HG03159 (cell line): ENCODE results near the gene CGB3.

Experiments
- ATAC-seq: cut with Tn5 transposase; IDR thresholded peaks from one replicate; pipeline ENCODE4 v1.9.1; 2021; ENCODE audit warnings: mild to moderate bottlenecking, moderate library complexity; ENCODE audit not compliant: unreplicated experiment

Gene CGB3

DNA sequence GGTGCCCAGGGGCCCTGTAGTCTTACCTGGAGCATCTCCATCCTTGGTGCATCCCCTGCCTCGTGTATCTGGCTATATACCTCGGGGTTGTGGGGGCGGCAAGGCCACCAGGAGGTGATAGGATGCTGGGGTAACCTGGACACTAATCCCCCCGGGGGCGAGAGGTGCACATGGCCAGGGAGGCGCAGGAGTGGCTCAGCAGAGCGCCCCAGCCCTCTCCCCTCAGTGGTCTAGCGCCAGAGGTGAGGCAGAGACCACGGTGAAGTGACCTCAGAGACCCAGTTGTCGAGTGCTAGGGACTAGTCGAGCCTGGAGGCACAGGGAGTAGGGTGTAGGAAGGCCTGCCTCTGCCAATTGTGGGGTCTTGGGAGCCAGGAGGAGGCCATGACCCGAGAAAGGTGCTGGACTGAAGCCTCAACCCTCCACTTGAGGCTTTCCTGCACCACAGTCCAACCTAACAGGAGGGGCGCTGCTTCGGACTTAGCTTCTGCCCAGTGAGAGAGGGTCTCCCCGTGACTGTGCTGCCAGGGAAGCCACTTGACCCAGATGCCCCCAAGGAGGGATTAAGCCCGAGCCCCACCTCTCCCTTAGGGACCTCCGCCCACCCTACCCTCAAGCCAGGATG, 7.0 kb downstream of the CGB3 start, which contains the start of gene LHB:
Gene LHB (minus strand): TSS at position 51 of the 625 bp plus-strand sequence. CDS start 10 bp downstream, at position 41.
- no peak for ATAC-seq

DNA sequence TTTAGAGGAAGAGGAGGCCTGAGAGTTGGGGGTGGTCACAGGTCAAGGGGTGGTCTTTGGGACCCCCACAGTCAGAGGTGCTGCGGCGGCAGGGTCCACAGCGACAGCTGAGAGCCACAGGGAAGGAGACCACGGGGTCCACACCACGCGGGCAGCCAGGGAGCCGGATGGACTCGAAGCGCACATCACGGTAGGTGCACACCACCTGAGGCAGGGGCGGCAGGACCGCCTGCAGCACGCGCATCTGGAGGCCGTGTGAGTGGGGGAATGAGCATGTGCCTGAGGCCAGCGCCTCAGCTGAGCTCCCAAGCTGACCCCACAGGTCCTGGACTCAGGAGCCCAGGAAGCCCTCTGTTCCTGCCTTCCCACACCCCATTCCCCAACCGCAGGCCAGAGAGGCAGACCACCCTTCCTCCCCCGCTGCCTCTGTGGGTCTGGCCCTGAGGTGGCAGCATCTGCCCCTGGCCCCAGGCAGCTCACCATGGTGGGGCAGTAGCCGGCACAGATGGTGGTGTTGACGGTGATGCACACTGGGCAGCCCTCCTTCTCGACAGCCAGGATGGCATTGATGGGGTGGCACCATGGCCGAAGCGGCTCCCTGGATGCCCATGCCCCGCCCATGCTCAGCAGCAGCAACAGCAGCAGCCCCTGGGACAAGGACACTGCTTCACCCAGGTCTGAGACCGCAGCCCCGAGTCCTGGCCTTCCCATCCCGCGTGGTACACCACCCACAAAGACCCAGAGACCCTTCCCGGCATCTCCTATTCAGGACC, 7.9 kb downstream of the CGB3 start:
- ATAC-seq, result no peak

DNA sequence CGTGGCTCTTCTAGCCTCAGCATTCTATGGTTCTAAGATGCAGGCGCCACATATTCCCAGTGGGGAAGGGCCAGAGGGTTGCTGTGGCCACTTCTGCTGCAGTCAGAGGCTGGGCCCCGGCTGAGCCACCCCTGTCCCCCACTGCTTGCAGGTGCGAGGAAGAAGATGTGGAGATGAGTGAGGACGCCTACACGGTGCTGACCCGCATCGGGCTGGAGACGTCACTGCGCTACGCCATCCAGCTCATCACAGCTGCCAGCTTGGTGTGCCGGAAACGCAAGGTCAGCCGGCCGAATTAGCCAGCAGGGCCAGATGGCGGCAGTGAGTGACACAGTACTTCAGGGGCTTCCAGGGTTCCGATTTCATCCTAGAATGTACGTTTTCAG, 9.3 kb downstream of the CGB3 start:
- ATAC-seq, result no peak

DNA sequence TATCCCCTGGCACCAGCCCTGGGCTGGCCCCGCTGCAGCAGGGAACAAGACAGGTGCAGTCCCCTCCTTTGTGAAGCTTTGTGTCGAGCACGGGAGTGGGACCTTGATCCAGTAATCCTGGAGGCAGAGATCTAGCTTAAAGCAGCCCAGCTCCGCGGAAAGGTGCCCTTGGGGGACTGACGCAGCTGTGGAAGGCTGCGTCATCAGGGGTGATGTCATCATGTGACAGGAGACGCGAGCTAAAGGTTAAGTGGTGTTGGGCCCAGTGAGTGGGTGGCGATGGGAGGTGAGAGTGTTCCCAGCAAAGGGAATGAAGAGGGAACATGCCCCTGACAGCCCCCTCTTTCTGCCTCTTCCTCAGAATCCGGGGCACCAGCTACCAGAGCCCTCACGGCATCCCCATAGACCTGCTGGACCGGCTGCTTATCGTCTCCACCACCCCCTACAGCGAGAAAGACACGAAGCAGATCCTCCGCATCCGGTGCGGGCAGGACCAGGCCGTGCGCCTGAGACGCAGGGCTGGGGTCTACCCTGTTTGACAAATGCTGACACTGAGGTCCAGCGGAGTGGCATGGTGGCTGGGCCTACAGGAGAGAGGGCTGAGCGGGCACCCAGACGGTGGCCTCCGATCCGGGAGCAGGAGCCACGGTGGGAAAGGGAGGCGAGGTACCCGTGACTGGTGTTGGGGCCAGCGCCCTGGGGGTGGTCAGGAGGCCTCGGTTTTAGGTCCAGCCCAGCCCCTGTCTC, 9.8 kb downstream of the CGB3 start:
- no peak for ATAC-seq

DNA sequence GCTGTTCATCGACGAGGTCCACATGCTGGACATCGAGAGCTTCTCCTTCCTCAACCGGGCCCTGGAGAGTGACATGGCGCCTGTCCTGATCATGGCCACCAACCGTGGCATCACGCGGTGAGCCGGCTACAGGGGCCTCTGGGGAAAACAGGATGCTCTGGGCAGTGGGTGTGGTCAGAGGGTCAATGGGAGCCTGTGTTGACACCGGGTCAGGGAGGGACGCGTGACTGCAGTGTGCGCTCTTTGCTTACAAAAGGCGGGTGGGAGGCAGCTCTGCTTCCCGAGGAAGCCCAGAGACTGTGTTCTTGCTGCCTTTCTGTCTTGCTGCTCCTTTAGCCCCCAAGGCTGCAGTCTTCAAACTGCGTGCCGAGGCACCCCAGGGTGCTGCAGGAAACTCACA, 12.9 kb downstream of the CGB3 start:
- ATAC-seq, result no peak

DNA sequence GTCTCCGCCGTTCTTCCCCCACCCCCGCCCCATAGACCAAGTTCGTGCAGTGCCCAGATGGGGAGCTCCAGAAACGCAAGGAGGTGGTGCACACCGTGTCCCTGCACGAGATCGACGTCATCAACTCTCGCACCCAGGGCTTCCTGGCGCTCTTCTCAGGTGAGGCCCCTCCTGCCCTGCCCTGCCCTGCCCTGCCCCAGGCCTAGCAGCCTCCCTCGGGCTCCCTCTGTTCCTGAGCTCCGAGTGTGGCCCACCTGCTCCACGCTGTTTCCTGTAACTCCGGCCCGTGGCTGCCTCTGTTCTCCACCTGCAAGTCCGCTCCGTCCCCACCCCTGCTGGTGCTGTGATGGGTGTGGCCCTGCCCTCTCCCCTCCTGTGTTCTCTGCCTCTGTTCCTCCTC, 13.7 kb downstream of the CGB3 start:
- ATAC-seq, result no peak

DNA sequence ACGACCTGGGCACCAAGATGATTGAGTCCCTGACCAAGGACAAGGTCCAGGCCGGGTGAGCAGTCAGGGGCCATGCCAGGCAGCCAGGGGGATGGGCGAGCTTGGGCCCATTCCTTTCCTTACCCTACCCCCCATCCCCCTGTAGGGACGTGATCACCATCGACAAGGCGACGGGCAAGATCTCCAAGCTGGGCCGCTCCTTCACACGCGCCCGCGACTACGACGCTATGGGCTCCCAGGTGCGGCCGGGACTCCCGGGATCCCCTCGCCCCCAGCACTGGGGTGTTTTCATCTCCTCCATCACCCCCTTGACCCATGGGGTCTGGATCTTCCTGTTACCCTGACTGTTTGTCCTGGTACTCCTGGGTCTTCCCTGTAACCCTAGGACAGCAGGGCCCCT, 14.3 kb downstream of the CGB3 start:
- ATAC-seq, result no peak

DNA sequence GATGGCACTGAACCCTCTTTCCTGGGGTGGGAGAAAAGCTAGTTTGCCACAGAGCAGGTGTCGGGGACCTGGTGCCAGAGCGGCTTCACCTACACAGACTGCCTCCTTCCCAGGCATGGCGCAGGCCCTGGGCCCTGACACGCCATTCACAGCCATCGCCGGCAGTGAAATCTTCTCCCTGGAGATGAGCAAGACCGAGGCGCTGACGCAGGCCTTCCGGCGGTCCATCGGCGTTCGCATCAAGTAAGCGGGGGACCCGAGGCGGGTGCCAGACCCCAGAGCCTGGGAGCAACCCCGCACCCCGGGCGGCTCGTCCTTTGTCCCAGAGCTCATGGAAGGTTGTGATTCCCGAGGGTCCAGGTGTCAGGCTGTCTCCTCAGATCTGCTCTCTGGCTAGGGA, 17.2 kb downstream of the CGB3 start:
- no peak for ATAC-seq

DNA sequence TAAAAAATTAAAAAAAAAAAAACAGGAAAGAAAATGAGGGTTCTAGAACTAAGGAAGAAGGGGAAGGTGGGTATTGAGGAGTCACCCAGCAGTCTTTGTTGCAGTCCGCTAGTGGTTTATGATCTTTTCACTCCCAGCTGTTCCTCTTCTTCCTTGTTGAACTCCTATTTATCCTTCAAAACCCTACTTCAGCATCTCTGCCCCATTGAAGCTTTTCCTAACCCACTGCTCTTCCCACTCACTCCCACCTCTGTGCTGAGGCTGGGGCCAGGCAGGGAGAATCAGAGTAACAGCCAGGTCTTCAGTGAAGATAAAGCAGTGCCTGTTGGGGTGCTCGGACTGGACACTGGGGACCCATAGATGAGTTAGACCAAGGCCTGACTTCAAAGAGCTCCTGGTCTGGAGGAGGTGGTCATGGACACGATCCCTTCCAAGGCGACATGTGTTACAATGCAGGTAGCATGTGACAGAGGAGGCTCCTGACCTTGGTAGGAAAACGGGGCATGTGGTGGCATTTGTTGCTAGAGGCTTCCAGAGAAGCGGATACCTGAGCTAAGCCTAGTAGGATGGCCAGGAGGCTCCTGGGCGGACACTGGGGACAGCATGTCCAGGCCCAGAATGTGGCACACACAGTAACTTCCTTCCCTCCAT, 19.0 kb downstream of the CGB3 start:
- no peak for ATAC-seq

DNA sequence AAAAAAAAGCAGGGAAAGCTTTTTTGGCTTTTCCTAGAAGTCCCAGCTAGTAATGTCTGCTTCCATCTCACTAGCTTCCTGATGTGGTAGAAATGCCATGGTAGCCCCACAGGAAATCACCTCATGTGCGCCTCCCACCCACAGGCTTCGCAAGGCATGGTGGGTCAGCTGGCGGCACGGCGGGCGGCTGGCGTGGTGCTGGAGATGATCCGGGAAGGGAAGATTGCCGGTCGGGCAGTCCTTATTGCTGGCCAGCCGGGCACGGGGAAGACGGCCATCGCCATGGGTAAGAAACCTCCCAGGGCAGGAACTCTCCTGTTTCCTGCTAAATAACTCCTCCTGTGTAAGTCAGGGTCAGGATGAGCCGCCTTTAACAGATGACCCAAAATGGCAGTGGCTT, 20.0 kb downstream of the CGB3 start:
- no peak for ATAC-seq

DNA sequence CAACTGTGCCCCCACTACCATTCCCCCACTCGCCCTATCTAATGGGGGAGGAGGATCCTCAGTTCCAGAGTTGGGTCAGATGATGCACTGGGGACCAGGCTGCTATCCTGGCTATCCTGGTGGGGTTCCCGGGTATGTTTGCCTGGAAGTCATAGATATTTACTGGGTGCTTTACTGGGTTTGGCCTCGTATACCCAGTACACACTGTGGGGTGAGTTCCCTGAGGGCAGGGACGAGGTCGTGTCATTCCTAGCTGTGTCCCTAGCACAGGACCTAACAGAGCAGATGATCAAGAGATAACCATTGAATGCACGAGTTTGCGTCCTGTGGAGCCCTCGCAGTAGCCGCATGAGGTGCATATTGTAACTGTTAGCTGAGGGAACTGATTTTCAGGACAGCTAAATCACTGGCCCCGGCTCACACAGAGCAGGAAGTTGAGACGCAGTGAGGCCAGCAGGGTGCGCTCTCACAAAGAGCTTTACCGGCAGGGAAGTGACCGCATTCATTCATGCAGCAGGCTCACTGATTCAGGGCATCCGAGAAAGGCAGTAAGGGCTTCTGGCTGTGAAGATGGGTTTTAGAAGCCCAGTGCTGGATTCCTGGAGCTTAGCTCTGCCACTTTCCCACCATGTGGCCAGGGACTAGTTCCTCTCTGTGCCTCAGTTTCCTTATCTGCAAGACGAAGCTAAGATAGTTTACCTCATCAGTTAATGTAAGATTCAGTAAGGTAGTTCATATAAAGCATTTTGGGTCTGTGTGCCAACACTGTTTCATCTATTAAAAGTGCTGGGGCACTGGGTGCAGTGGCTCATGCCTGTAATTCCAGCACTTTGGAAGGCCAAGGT, 24.4 kb downstream of the CGB3 start:
- no peak for ATAC-seq

DNA sequence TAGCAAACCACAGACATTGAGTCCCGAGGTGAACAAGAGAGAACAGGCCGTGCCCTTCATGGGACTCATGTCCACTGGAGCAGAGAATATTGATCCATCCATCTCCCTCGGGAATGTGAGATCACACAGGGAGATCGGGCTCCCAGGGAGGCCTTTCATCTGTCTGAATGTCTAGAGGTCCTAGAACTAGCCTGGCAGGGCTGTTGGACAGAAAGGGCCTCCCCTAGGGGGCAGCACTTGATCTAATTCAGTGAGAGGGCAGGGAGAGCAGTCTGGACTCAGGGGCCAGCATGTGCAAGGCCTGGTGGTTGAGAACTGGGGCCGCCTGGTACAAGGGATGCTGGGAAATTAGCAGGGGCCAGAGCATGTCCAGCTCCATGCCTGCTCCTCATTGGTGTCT, 26.2 kb downstream of the CGB3 start:
- ATAC-seq, result no peak

DNA sequence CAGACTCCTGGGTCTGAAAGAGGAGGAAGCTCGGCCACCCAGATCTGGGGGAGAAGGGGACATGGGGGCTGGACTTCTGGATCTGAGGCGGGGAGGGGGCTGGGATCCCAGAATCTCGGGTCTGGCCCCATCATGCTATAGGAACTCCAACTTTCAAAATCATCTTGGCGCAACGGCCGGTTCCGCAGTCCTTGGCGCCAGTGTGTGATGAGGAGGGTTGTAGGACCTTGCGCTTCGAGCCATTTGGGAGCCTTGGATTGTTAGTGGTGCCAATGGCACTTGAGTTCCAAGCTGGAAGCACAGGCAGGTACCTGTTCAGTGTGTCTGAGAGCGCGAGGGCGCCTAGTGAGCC, 30.1 kb downstream of the CGB3 start:
- ATAC-seq, result no peak

DNA sequence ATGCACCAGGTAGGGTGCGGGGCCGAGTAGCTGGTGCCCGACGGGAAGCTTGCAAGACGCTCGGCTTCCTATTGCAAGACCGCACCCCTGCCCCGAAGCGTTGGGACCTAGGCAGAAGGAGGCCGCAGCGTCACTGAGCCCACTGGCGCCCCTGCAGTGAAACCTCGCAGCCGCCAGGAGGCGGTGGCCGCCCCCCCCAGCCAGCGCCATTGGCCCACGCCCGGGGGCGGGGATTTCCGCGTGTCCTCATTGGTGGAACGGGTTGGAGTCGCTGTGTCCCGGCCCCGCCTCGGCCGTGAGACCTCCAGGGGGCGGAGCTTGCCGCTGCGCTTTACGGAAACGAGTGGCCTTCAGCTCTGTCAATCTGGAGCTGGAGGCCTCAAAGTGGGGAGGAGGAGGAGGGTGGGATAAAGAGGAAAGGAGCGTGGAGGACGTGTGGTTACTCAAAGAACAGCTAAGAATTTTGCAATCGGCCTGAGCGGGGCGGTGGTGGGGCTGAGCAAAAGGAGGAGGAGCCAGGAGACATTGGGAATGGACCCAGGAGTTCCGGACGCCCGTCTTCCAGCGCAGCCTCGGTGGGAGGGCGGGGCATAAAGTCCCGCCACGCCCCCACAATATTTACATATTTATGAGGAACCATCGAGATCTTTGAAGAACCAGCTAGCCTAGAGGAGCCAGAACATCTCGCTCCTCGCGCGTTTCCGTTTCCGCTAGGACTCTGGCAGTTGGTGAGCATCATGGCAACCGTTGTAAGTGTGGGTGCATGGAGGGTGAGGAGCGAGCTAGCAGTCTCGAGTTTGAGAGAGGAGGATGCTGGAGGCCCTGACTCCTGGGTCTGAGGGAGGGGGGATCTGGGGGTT, 30.7 kb downstream of the CGB3 start, which contains the start of the genes GYS1 and RUVBL2:
Gene GYS1 (minus strand): TSS at position 135 of the 860 bp plus-strand sequence. CDS start 197 bp downstream, outside the sequence.
Gene RUVBL2 (plus strand): TSS at position 713 of the 860 bp plus-strand sequence. CDS start 25 bp downstream, at position 738.
- ATAC-seq, result peak; percentile 84

DNA sequence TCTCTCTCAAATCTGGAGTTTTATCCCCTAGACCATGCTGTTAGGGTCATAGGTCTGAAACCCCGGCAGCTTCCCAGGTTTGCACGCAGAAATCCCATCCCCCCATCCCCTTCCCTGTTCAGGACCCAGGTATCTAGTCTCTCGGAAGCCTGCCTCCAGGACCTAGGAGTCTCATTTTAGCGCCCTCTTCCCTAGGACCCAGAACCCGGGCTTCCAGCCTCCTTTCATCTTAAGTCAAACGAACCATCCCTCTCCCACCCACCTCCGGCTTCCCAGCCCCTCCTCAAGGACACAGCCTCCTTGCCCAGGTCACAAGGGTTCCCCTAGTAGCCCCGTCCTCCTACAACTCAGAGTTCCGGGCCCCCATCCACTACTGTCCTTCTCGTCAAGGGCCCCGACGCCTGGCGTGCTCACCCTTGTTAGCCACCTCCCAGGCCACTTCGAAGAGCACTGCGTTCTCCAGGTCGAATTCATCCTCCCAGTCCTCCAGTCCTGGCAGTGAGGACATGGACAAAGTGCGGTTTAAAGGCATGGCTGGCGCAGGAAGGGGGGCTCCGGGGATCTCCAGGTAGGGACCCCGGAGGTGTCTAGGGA, 31.5 kb downstream of the CGB3 start:
- ATAC-seq, result peak; percentile 9

DNA sequence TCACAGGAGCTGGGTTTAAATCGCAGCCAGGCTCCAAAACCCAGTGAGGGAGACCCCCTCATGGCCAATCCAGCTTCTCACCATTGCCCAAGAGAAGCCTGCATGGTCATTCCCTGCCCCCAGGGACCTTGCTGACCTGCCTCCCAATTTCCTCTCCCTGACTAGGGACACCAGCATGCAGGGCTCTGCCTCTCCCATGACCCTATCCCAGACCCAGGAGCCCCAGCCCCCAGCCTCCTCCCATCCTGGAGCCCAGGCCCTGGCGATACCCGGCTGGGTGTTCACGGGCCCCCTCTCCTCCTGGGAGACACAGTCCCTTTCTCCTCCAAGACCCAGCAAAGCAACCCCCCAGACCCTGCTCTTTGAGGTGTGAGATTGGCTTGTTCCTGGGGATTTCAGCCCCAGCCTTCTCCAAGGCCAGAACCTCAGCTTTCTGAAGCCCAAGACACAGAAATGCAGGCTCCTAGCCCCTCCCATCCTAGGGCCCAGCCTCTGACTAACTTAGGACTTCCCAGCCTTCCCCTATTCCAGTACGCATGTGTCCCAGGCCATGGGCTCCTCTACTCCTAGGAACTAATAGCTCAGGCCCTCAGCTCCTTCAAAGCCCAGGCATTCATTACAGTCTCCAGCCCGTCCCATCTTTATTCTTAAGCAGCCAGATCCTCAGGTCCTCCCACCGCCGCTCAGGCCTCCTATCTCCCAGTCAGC, 32.1 kb downstream of the CGB3 start:
- no peak for ATAC-seq

DNA sequence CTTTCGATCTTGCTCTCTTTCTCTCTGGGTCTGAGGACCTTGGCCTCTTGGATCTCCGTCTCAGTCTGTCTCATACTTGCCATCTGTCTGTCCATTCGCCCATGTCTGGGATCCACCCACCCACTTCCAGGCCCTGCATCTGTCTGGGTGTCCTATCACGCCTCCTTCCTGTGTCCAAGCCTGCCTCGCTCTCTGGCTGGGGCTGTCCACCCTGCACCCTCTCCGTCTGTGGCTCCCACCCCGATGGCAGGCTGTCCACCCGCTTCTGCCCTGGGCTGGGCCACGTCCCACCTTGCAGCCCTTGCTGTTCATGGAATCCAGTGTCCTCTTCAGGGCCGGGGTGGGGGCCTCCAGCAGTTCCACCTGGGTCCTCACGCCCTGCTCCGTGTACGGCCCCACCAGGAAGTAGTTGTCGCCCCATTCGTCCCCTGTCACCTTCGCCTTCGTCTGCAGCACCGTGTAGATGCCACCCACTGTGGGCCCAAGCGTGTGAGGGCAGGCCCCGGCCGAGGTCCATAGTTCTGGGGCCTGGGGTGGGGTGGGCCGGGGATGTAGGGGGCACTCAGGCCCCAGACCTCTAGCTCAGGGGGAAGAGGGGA, 33.0 kb downstream of the CGB3 start:
- ATAC-seq, result no peak

DNA sequence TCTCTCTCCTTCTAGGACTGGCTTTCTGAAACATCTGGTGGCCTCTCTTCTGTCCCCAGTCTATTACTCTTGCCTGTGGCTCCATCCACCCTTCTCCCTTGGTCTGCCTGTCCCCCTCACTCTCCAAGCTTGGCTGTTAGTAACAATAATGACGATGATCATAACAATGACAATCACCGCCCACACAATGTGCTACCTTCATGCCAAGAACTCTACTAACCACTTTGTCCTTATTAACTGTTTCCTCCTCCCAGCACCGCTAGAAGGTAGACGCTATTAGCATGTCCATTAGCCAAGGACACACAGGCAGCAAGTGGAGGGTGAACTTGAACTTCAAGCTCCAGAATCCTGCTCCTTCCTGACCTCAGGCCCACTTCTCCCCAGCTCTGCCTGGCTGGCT, 33.7 kb downstream of the CGB3 start:
- ATAC-seq, result no peak
